IMR-90 (cell line): ENCODE data around the gene NCF2. TPM values are rescaled to one million over a fixed set of nuclear protein-coding genes. Genes with fewer than 3 reads are reported as not detected.

Experiments
- ATAC-seq: fragments of 200-7000 bp; cut with Tn5 transposase; 2 replicates; pipeline ENCODE4 v1.9.1; 2020; ENCODE audit warnings: low read depth, mild to moderate bottlenecking, moderate library complexity
- BruUV-seq: library from RNA; stranded (reverse); fragments of 400-500 nt; replicated peaks from 2 replicates; lab custom pipeline; 2021; lab: Mats Ljungman, UMichigan
- CTCF ChIA-PET: fragments of 300-600 bp; formaldehyde crosslinking; extraction: SDS; loops from one replicate; lab custom pipeline; 2021; ENCODE audit warnings: antibody characterized with exemption; lab: Yijun Ruan, JAX
- POLR2A ChIA-PET: fragments of 300-600 bp; sonication (Branson Sonifier 250); formaldehyde crosslinking; loops from one replicate; lab custom pipeline; 2022; ENCODE audit warnings: antibody characterized with exemption; ENCODE audit not compliant: unreplicated experiment; lab: Charles Lee
- DNase-seq: peaks from one replicate; pipeline ENCODE4 v3.0.0; 2013
- H2AFZ ChIP-seq: replicated peaks from 2 replicates; pipeline ENCODE3; 2013; ENCODE audit warnings: low read length, mild to moderate bottlenecking; ENCODE audit not compliant: poor library complexity
- H2AK5ac ChIP-seq: 2 replicates; pipeline ENCODE4 v1.6.1; 2013; ENCODE audit warnings: low read depth, low read length, inconsistent platforms
- H2AK9ac ChIP-seq: replicated peaks from 2 replicates; pipeline ENCODE3; 2013; ENCODE audit warnings: mild to moderate bottlenecking, low read depth, low read length, moderate library complexity; ENCODE audit not compliant: poor library complexity
- H2BK120ac ChIP-seq: 2 replicates; pipeline ENCODE4 v1.6.1; 2013; ENCODE audit warnings: low read depth, low read length, inconsistent platforms
- H2BK15ac ChIP-seq: 3 replicates; pipeline ENCODE4 v1.6.1; 2013; ENCODE audit warnings: low read depth, low read length, inconsistent platforms
- H2BK20ac ChIP-seq: 2 replicates; pipeline ENCODE4 v1.6.1; 2013; ENCODE audit warnings: low read depth, mild to moderate bottlenecking, inconsistent platforms, low read length, moderate library complexity
- H2BK5ac ChIP-seq: 2 replicates; pipeline ENCODE4 v1.6.1; 2013; ENCODE audit warnings: mild to moderate bottlenecking, low read depth, low read length, inconsistent platforms; ENCODE audit not compliant: poor library complexity, severe bottlenecking
- H3K14ac ChIP-seq: replicated peaks from 2 replicates; pipeline ENCODE4 v1.6.1; 2013; ENCODE audit warnings: low read depth, low read length, inconsistent platforms
- H3K18ac ChIP-seq: 2 replicates; pipeline ENCODE4 v1.6.1; 2013; ENCODE audit warnings: low read depth, low read length, control low read depth
- H3K23ac ChIP-seq: 2 replicates; pipeline ENCODE4 v1.6.1; 2013; ENCODE audit warnings: low read depth, low read length, inconsistent platforms
- H3K27ac ChIP-seq: 2 replicates; pipeline ENCODE4 v1.5.1; 2013; ENCODE audit warnings: mild to moderate bottlenecking, control low read depth, low read length; ENCODE audit not compliant: insufficient read depth
- H3K27me3 ChIP-seq: 2 replicates; pipeline ENCODE4 v1.6.1; 2013; ENCODE audit warnings: low read length; ENCODE audit not compliant: control insufficient read depth, insufficient read depth
- H3K36me3 ChIP-seq: 2 replicates; pipeline ENCODE4 v1.6.1; 2013; ENCODE audit warnings: low read length, mixed read lengths; ENCODE audit not compliant: control insufficient read depth, insufficient read depth
- H3K4ac ChIP-seq: 2 replicates; pipeline ENCODE4 v1.6.1; 2013; ENCODE audit warnings: low read depth, low read length, inconsistent platforms
- H3K4me1 ChIP-seq: 2 replicates; pipeline ENCODE4 v1.6.1; 2013; ENCODE audit warnings: low read length, mixed read lengths; ENCODE audit not compliant: control insufficient read depth, insufficient read depth
- H3K4me2 ChIP-seq: 2 replicates; pipeline ENCODE4 v1.6.1; 2013; ENCODE audit warnings: low read depth, mild to moderate bottlenecking, control low read depth, low read length, moderate library complexity
- H3K4me3 ChIP-seq: 2 replicates; pipeline ENCODE4 v1.5.1; 2013; ENCODE audit warnings: low read depth, mild to moderate bottlenecking, control low read depth, low read length, moderate library complexity; ENCODE audit not compliant: insufficient read depth
- H3K56ac ChIP-seq: 2 replicates; pipeline ENCODE4 v1.6.1; 2013; ENCODE audit warnings: low read length, inconsistent platforms; ENCODE audit not compliant: insufficient read depth; ENCODE audit errors: extremely low read depth
- H3K79me1 ChIP-seq, 2 experiments: 2 replicates each; pipeline ENCODE4 v1.6.1; 2013; ENCODE audit warnings: low read length in 2 of 2, inconsistent platforms in 1 of 2, low read depth in 1 of 2
- H3K9ac ChIP-seq: 2 replicates; pipeline ENCODE4 v1.6.1; 2013; ENCODE audit warnings: low read depth, low read length, control low read depth
- H3K9me1 ChIP-seq: 2 replicates; pipeline ENCODE4 v1.6.1; 2013; ENCODE audit warnings: low read length, inconsistent platforms; ENCODE audit not compliant: insufficient read depth
- H3K9me3 ChIP-seq: 2 replicates; pipeline ENCODE4 v1.6.1; 2013; ENCODE audit warnings: low read length; ENCODE audit not compliant: control insufficient read depth, insufficient read depth
- H4K20me1 ChIP-seq: 2 replicates; pipeline ENCODE4 v1.6.1; 2013; ENCODE audit warnings: low read length, inconsistent platforms; ENCODE audit not compliant: insufficient read depth
- H4K5ac ChIP-seq: 2 replicates; pipeline ENCODE4 v1.6.1; 2013; ENCODE audit warnings: mild to moderate bottlenecking, low read depth, low read length, control low read depth
- H4K8ac ChIP-seq, 2 experiments: 2 replicates each; pipeline ENCODE4 v1.6.1; 2013; ENCODE audit warnings: low read depth in 2 of 2, low read length in 2 of 2, control low read depth in 1 of 2, inconsistent platforms in 1 of 2
- H4K91ac ChIP-seq: 2 replicates; pipeline ENCODE4 v1.6.1; 2013; ENCODE audit warnings: low read depth, low read length, inconsistent platforms; ENCODE audit not compliant: insufficient read depth
- BHLHE40 ChIP-seq: fragments of 150-350 bp; IDR thresholded peaks from 2 replicates; pipeline ENCODE4 v1.6.1; 2016; ENCODE audit warnings: mild to moderate bottlenecking, low read depth, low read length
- CHD1 ChIP-seq: IDR thresholded peaks from 2 replicates; pipeline ENCODE4 v1.6.1; 2012; ENCODE audit warnings: low read depth, low read length, improper control_type of control experiment
- MAFK ChIP-seq: IDR thresholded peaks from 2 replicates; pipeline ENCODE4 v1.6.1; 2012; ENCODE audit warnings: low read depth, low read length, improper control_type of control experiment
- MAZ ChIP-seq: IDR thresholded peaks from 2 replicates; pipeline ENCODE4 v1.6.1; 2012; ENCODE audit warnings: low read depth, mild to moderate bottlenecking, low read length, improper control_type of control experiment, moderate library complexity, borderline replicate concordance
- MXI1 ChIP-seq: IDR thresholded peaks from 2 replicates; pipeline ENCODE4 v1.6.1; 2012; ENCODE audit warnings: low read depth, mild to moderate bottlenecking, low read length, moderate library complexity, borderline replicate concordance
- POLR2A ChIP-seq: IDR thresholded peaks from 2 replicates; pipeline ENCODE4 v1.6.1; 2012; ENCODE audit warnings: mild to moderate bottlenecking, low read depth, low read length
- RCOR1 ChIP-seq: IDR thresholded peaks from 2 replicates; pipeline ENCODE4 v1.6.1; 2012; ENCODE audit warnings: mild to moderate bottlenecking, low read length, improper control_type of control experiment; ENCODE audit not compliant: insufficient replicate concordance
- RFX5 ChIP-seq: IDR thresholded peaks from 2 replicates; pipeline ENCODE4 v1.8.0; 2012; ENCODE audit warnings: low read depth, mild to moderate bottlenecking, low read length, moderate library complexity
- SMC3 ChIP-seq: fragments of 150-350 bp; IDR thresholded peaks from 2 replicates; pipeline ENCODE4 v1.6.1; 2016; ENCODE audit warnings: low read depth, mild to moderate bottlenecking, antibody characterized with exemption, low read length, moderate library complexity
- WGBS, 2 experiments: methylation state at CpG; one replicate each; pipeline versions ENCODE4 v1.1.5 to v1.1.7; 2013; ENCODE audit warnings: missing lambda C conversion rate in 2 of 2; ENCODE audit not compliant: insufficient read length in 1 of 2; ENCODE audit errors: extremely low coverage in 2 of 2; 5-methylcytosine and 5-hydroxymethylcytosine counted together
- dilution Hi-C: fragments of 300-500 bp; cut with HindIII; formaldehyde crosslinking; loops from one replicate; pipeline ENCODE4 v1.14.3; 2018; ENCODE audit warnings: low sequenced_read_pairs; ENCODE audit not compliant: unreplicated experiment
- in situ Hi-C: fragments of 300-500 bp; cut with MboI; formaldehyde crosslinking; loops from 3 replicates; pipeline ENCODE4 v1.14.3; 2019; ENCODE audit warnings: low sequenced_read_pairs, inconsistent platforms, mixed read lengths
- intact Hi-C: fragments of 100-400 bp; cut with micrococcal nuclease; formaldehyde crosslinking; loops from 2 replicates; pipeline ENCODE4 v1.10.0; 2022
- polyA plus RNA-seq, 3 experiments: library from polyadenylated mRNA; depleted of rRNA; stranded (reverse); fragments of >200 nt; gene quantifications; 2 replicates each; pipeline ENCODE4 v1.2.3, GENCODE V29; 2012; ENCODE audit warnings: low replicate concordance in 1 of 3
- total RNA-seq: library from RNA; depleted of rRNA; stranded (reverse); fragments of >200 nt; gene quantifications from 2 replicates; pipeline ENCODE4 v1.2.3, GENCODE V29; 2012
- TF ChIP-seq, protein P1 (sequence below): fragments of 150-350 bp; IDR thresholded peaks from 2 replicates; pipeline ENCODE4 v1.6.1; 2017; ENCODE audit warnings: mild to moderate bottlenecking, antibody characterized with exemption, low read length, low read depth
- TF ChIP-seq, protein P2 (sequence below): fragments of 150-350 bp; IDR thresholded peaks from 2 replicates; pipeline ENCODE4 v1.6.1; 2016; ENCODE audit warnings: low read depth, mild to moderate bottlenecking, low read length, moderate library complexity, borderline replicate concordance
- TF ChIP-seq, protein P3 (sequence below): conservative IDR thresholded peaks from 2 replicates; pipeline ENCODE4 v1.5.1; 2012; ENCODE audit warnings: mild to moderate bottlenecking, low read depth, low read length, improper control_type of control experiment

NCF2 gene
- total and polyA plus RNA-seq, 2 of the 4 experiments (the other 2 are of a cell fraction), result 3.2 to 4.2 TPM

DNA sequence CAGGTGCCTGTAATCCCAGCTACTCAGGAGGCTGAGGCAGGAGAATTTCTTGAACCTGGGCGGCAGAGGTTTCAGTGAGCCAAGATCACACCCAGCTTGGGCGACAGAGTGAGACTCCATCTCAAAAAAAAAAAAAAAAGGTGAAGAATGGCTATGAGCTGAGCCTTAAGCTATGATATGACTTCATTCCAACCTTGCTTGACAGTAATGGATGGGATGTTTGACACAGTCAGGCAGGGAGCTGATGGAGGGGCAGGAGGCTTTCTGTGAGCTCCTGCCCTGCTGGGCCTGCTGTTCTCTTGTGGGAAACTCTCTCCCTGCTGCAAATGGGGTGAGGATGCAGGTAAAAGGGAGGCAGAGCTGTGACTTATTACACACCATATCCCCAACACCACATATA, 27.6 kb downstream of the NCF2 start:
- WGBS, 2 experiments, result no CpG with 5 or more reads among the region's 2 CpGs
- H3K79me1 ChIP-seq, result no peaks in the 10 kb centered on the region
- no peak overlapping the region for H2BK20ac ChIP-seq
- POLR2A ChIA-PET, result no interaction called here
- no peak overlapping the region for H3K23ac ChIP-seq
- CTCF ChIA-PET, result no interaction called here
- no peak overlapping the region for H4K5ac ChIP-seq
- intact Hi-C loops (no loop called here), in situ Hi-C loops (no loop called here), dilution Hi-C loops (no loop called here)
- H3K14ac ChIP-seq, result no peak overlapping the region
- H3K56ac ChIP-seq, result no peak overlapping the region
- 0 out of 2 replicates have a peak, but pooled peaks cover 4% of the 10 kb centered on the region for H3K9me1 ChIP-seq
- no peak overlapping the region for H2AK9ac ChIP-seq
- no peaks in the 10 kb centered on the region for H3K27me3 ChIP-seq
- no peak overlapping the region for H2AK5ac ChIP-seq
- ATAC-seq (no peak), DNase-seq (no peak)
- no peak overlapping the region for H2BK120ac ChIP-seq
- H3K4me2 ChIP-seq, result no peak overlapping the region
- H3K18ac ChIP-seq, result no peak overlapping the region
- H3K4ac ChIP-seq, result no peak overlapping the region
- no peaks in the 10 kb centered on the region for H4K20me1 ChIP-seq
- no peak overlapping the region for H3K27ac ChIP-seq
- H2BK5ac ChIP-seq, result no peak overlapping the region
- no peak overlapping the region for H3K9ac ChIP-seq
- H3K4me1 ChIP-seq, result peaks cover 5% of the 10 kb centered on the region; the same call in 1 of the 2 replicates
- no peak overlapping the region for H2AFZ ChIP-seq
- H3K36me3 ChIP-seq, result no peaks in the 10 kb centered on the region
- no peaks in the 10 kb centered on the region for H3K9me3 ChIP-seq
- no peak overlapping the region for H4K8ac ChIP-seq
- no peak overlapping the region for H4K91ac ChIP-seq
- TF ChIP-seq RFX5, result no peak
- TF ChIP-seq, protein P1, sequence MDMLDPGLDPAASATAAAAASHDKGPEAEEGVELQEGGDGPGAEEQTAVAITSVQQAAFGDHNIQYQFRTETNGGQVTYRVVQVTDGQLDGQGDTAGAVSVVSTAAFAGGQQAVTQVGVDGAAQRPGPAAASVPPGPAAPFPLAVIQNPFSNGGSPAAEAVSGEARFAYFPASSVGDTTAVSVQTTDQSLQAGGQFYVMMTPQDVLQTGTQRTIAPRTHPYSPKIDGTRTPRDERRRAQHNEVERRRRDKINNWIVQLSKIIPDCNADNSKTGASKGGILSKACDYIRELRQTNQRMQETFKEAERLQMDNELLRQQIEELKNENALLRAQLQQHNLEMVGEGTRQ, result no peak
- TF ChIP-seq MAZ, result no peak
- no peak for TF ChIP-seq SMC3
- no peak for TF ChIP-seq POLR2A
- no peak for TF ChIP-seq CHD1
- TF ChIP-seq, protein P2, sequence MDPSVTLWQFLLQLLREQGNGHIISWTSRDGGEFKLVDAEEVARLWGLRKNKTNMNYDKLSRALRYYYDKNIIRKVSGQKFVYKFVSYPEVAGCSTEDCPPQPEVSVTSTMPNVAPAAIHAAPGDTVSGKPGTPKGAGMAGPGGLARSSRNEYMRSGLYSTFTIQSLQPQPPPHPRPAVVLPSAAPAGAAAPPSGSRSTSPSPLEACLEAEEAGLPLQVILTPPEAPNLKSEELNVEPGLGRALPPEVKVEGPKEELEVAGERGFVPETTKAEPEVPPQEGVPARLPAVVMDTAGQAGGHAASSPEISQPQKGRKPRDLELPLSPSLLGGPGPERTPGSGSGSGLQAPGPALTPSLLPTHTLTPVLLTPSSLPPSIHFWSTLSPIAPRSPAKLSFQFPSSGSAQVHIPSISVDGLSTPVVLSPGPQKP, result no peak
- TF ChIP-seq MAFK, result no peak
- TF ChIP-seq, protein P3, sequence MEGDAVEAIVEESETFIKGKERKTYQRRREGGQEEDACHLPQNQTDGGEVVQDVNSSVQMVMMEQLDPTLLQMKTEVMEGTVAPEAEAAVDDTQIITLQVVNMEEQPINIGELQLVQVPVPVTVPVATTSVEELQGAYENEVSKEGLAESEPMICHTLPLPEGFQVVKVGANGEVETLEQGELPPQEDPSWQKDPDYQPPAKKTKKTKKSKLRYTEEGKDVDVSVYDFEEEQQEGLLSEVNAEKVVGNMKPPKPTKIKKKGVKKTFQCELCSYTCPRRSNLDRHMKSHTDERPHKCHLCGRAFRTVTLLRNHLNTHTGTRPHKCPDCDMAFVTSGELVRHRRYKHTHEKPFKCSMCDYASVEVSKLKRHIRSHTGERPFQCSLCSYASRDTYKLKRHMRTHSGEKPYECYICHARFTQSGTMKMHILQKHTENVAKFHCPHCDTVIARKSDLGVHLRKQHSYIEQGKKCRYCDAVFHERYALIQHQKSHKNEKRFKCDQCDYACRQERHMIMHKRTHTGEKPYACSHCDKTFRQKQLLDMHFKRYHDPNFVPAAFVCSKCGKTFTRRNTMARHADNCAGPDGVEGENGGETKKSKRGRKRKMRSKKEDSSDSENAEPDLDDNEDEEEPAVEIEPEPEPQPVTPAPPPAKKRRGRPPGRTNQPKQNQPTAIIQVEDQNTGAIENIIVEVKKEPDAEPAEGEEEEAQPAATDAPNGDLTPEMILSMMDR, result no peak
- no peak for TF ChIP-seq RCOR1
- TF ChIP-seq BHLHE40, result no peak
- TF ChIP-seq MXI1, result no peak
- BruUV-seq, result no TSS peak
- H3K4me3 ChIP-seq, result no peak overlapping the region
- no peak overlapping the region for H2BK15ac ChIP-seq
